Activated CD8-positive, alpha-beta T cell treated with anti-CD3 and anti-CD28 coated beads for 36 hours (primary cell): ENCODE data around the gene MS4A6A. TPM values are rescaled to one million over a fixed set of nuclear protein-coding genes. Genes with fewer than 3 reads are reported as not detected.
"Not testable (repeated sequence)": the region's sequence is repeated elsewhere in the genome, so short reads cannot be mapped to it uniquely, and the experiment has no call there.

Experiments
- ATAC-seq: fragments of 200-7000 bp; cut with Tn5 transposase; one replicate; pipeline ENCODE4 v1.10.0; 2021; ENCODE audit warnings: mild to moderate bottlenecking, moderate library complexity
- CTCF ChIA-PET: fragments of 350-600 bp; sonication (Branson Sonifier 250); formaldehyde crosslinking; loops from one replicate; lab custom pipeline; 2021; ENCODE audit warnings: antibody characterized with exemption; lab: Charles Lee
- POLR2A ChIA-PET: fragments of 350-600 bp; sonication (Branson Sonifier 250); formaldehyde crosslinking; loops from one replicate; lab custom pipeline; 2021; ENCODE audit warnings: antibody characterized with exemption; lab: Charles Lee
- DNase-seq: peaks from one replicate; pipeline ENCODE4 v3.0.0-alpha.2; 2020
- H3K27ac Mint-ChIP-seq: one replicate; pipeline ENCODE4 v1.8.0; 2021; ENCODE audit warnings: mild to moderate bottlenecking, mixed read lengths
- H3K27me3 Mint-ChIP-seq: one replicate; pipeline ENCODE4 v1.8.0; 2021; ENCODE audit warnings: mixed read lengths
- H3K36me3 Mint-ChIP-seq: one replicate; pipeline ENCODE4 v1.8.0; 2021; ENCODE audit warnings: low read depth, mixed read lengths
- H3K4me1 Mint-ChIP-seq: one replicate; pipeline ENCODE4 v1.8.0; 2021; ENCODE audit warnings: low read depth, mixed read lengths
- H3K4me3 Mint-ChIP-seq: one replicate; pipeline ENCODE4 v1.8.0; 2021; ENCODE audit warnings: mild to moderate bottlenecking, moderate library complexity, mixed read lengths
- H3K9me3 Mint-ChIP-seq: one replicate; pipeline ENCODE4 v1.8.0; 2021; ENCODE audit warnings: mixed read lengths
- CTCF ChIP-seq: fragments of 200-600 bp; IDR thresholded peaks from one replicate; pipeline ENCODE4 v1.8.0; 2022; ENCODE audit warnings: antibody characterized with exemption, mild to moderate bottlenecking
- intact Hi-C: fragments of 100-400 bp; cut with micrococcal nuclease; formaldehyde crosslinking; loops from one replicate; pipeline ENCODE4 v1.10.0; 2022
- total RNA-seq, 2 experiments: library from RNA; stranded (reverse); gene quantifications; one replicate each; pipeline ENCODE4 v1.2.3, GENCODE V29; 2021

Gene MS4A6A
- total RNA-seq, 2 experiments from 2014 or later, result not detected

- DNase-seq (no peak), ATAC-seq (no peak)
- no peak overlapping the region for H3K27ac Mint-ChIP-seq
- H3K4me3 Mint-ChIP-seq, result no peak overlapping the region
- CTCF ChIA-PET, result no interaction called here
- POLR2A ChIA-PET, result no interaction called here
- TF ChIP-seq CTCF, result no peak
- H3K36me3 Mint-ChIP-seq, result no peaks in the 10 kb centered on the region
- intact Hi-C loops, result no loop called here
- no peaks in the 10 kb centered on the region for H3K4me1 Mint-ChIP-seq
- peaks cover 11% of the 10 kb centered on the region for H3K27me3 Mint-ChIP-seq
- peaks cover 4% of the 10 kb centered on the region for H3K9me3 Mint-ChIP-seq
Measured at GRCh38 chr11:60131912-60132311, 51.0 kb downstream of the MS4A6A start.

- H3K4me3 Mint-ChIP-seq, result no peak overlapping the region
- peak; percentile 27 for TF ChIP-seq CTCF
- ATAC-seq, result peak; percentile 37
- ChIA-PET CTCF (interaction anchor here (0.8 kb wide), 1 partner anchor 107 kb away, joined by 3 read pairs; no protein-coding TSS in a partner anchor), POLR2A (no interaction called here)
- H3K27me3 Mint-ChIP-seq, result peaks cover 7% of the 10 kb centered on the region
- H3K36me3 Mint-ChIP-seq, result no peaks in the 10 kb centered on the region
- DNase-seq, result peak; percentile 15
- no peaks in the 10 kb centered on the region for H3K4me1 Mint-ChIP-seq
- peaks cover 4% of the 10 kb centered on the region for H3K9me3 Mint-ChIP-seq
- intact Hi-C loops, result no loop called here
- H3K27ac Mint-ChIP-seq, result no peak overlapping the region
Measured at GRCh38 chr11:60130496-60130895, 52.4 kb downstream of the MS4A6A start.

- H3K4me3 Mint-ChIP-seq, result no peak overlapping the region
- no peak for TF ChIP-seq CTCF
- ChIA-PET CTCF (interaction anchor here (0.6 to 0.8 kb wide), 3 partner anchors 107 to 307 kb away, joined by 3 read pairs; no protein-coding TSS in a partner anchor), POLR2A (no interaction called here)
- no peak for DNase-seq
- intact Hi-C loops, result no loop called here
- ATAC-seq, result no peak
- H3K27me3 Mint-ChIP-seq, result peaks cover 7% of the 10 kb centered on the region
- no peaks in the 10 kb centered on the region for H3K36me3 Mint-ChIP-seq
- H3K4me1 Mint-ChIP-seq, result no peaks in the 10 kb centered on the region
- peaks cover 4% of the 10 kb centered on the region for H3K9me3 Mint-ChIP-seq
- no peak overlapping the region for H3K27ac Mint-ChIP-seq
Measured at GRCh38 chr11:60129853-60130252, 53.0 kb downstream of the MS4A6A start.

GRCh38 chr11:60128866-60129265 lies 54.0 kb downstream of the MS4A6A start:
- H3K9me3 Mint-ChIP-seq, H3K4me3 Mint-ChIP-seq, intact Hi-C loops, POLR2A ChIA-PET, ATAC-seq, H3K36me3 Mint-ChIP-seq, DNase-seq, H3K27me3 Mint-ChIP-seq, H3K4me1 Mint-ChIP-seq, H3K27ac Mint-ChIP-seq: not testable (repeated sequence)
- CTCF ChIA-PET, result interaction anchor here (0.8 kb wide), 1 partner anchor 17 kb away, joined by 3 read pairs; no protein-coding TSS in a partner anchor

GRCh38 chr11:60128376-60128775 lies 54.5 kb downstream of the MS4A6A start:
- Mint-ChIP-seq H3K27me3 (peaks cover 4% of the 10 kb centered on the region), H3K4me1 (no peaks in the 10 kb centered on the region), H3K27ac (no peak overlapping the region), H3K9me3 (peaks cover under 1% of the 10 kb centered on the region), H3K4me3 (no peak overlapping the region), H3K36me3 (no peaks in the 10 kb centered on the region)
- intact Hi-C loops, result no loop called here
- ATAC-seq (no peak), DNase-seq (no peak)
- TF ChIP-seq CTCF, result no peak
- POLR2A ChIA-PET, result no interaction called here
- CTCF ChIA-PET, result interaction anchor here (0.8 kb wide), 1 partner anchor 17 kb away, joined by 3 read pairs; no protein-coding TSS in a partner anchor
